ENCODE results near the gene PCSK6.

DNA sequence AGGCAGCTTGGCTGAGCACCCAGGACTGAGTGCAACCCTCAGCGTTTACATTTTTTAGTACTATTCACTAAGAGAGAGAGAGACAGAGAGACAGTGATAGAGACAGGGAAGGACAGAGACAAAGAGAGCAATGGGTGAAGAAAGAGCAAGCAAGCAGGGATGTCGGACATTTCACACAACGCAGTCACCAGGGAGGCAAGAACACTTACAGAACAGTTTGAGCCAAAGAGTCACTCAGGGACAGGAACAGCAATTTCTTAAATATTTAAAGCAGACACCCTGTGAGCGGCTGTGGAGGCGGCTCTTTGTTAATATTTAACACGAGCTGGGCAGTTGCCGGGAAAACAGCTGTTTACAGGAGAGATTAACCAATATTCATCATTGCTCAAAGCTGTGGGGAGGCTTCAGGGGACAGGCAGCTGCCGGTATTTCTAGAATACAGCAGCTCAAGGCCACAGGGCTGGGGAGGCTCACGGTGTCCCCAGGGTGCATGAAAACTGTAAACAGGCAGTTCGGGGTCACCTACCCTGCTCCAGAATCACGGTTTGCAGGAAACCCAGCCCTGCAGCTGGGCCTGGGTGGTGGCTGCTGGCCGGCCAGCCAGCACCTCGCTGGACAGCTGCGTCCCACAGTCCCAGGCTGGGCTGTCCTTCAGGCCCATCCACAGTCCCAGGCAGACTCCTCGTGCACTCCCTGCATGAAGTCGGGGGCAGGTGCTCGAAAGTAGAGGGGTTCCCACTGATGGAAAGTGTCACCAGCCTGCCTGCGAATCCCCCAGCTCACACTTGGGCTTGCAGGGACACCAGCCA, 38.8 kb upstream of the PCSK6 start:
- TF ChIP-seq, protein P1, sequence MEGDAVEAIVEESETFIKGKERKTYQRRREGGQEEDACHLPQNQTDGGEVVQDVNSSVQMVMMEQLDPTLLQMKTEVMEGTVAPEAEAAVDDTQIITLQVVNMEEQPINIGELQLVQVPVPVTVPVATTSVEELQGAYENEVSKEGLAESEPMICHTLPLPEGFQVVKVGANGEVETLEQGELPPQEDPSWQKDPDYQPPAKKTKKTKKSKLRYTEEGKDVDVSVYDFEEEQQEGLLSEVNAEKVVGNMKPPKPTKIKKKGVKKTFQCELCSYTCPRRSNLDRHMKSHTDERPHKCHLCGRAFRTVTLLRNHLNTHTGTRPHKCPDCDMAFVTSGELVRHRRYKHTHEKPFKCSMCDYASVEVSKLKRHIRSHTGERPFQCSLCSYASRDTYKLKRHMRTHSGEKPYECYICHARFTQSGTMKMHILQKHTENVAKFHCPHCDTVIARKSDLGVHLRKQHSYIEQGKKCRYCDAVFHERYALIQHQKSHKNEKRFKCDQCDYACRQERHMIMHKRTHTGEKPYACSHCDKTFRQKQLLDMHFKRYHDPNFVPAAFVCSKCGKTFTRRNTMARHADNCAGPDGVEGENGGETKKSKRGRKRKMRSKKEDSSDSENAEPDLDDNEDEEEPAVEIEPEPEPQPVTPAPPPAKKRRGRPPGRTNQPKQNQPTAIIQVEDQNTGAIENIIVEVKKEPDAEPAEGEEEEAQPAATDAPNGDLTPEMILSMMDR (IDR thresholded peaks at IDR 0.05), result no peak
- no peak for TF ChIP-seq POLR2A (IDR thresholded peaks at IDR 0.05)
